Lower leg skin (tissue), 4 donors: Measurements from ENCODE around the gene TMEM87B. TPM values are rescaled to one million over a fixed set of nuclear protein-coding genes. Genes with fewer than 3 reads are reported as not detected.

ENCODE experiments used
- DNase-seq, 2 donors: peaks; one replicate each; pipeline ENCODE4 v3.0.0-alpha.2; 2019; ENCODE audit warnings: low spot score in 2 of 2
- H3K4me3 ChIP-seq: fragments of 200-600 bp; sonication (generic); 2 replicates; pipeline ENCODE4 v1.5.1; 2017; ENCODE audit warnings: mild to moderate bottlenecking, low read depth; ENCODE audit not compliant: poor library complexity, severe bottlenecking
- POLR2A ChIP-seq, 2 donors: fragments of 450-650 bp; IDR thresholded peaks; one replicate each; pipeline ENCODE4 v1.6.1; 2016 to 2017; ENCODE audit warnings: antibody characterized with exemption in 2 of 2, mild to moderate bottlenecking in 1 of 2, moderate library complexity in 1 of 2
- WGBS, 2 donors: methylation state at CpG; one replicate each; pipeline ENCODE4 v1.1.5; 2018; 5-methylcytosine and 5-hydroxymethylcytosine counted together
- intact Hi-C: fragments of 100-400 bp; cut with DNase I; formaldehyde crosslinking; loops from one replicate; pipeline ENCODE4 v1.15.0; 2023; ENCODE audit warnings: low total_unique reads
- total RNA-seq, 4 donors: library from RNA; depleted of rRNA; stranded (reverse); fragments of >200 nt; gene quantifications; one replicate each; pipeline ENCODE4 v1.1.0, GENCODE V29; 2016
- TF ChIP-seq, protein P1 (sequence below), 3 donors: fragments of 450-650 bp; IDR thresholded peaks; one replicate each; pipeline ENCODE4 v1.5.1; 2016; ENCODE audit warnings: antibody characterized with exemption in 3 of 3, mild to moderate bottlenecking in 3 of 3, moderate library complexity in 2 of 3

TMEM87B gene
- total RNA-seq, 4 donors from 2014 or later = 21.5 to 27.0 (median 24.7) TPM

DNA sequence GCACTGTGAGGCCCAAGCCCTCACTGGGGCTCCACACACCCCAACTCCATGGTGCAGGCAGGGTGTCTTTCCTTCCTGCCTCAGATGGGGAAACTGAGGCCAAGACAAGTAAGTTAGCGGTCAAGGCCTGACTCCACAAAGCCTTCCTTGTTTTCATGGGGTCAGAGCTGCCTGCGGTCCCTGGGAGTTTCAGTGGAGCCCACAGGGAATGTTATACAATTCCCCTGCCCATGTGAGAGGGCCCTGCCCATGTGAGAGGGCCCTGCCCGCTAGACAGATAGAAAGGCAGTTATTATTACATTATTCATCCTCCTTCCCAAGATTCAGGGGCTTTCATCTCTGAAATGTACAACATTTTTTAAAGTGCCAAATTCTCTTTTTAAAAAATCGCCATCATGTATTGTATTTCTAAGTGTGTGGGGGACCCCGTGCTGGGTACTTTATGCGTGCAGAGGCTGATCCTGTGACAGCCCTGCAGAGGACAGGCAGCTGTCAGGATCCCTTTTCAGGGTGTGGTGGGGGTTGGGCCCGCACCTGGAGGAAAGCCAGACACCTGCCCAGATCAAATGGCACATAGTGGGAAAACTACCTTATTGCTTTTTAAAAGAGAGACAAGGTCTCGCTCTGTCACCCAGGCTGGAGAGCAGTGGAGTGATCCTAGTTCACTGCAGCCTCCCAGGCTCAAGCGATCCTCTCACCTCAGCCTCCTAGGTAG is 106.5 kb downstream of the TMEM87B start:
- WGBS, 2 donors = 89 to 90% methylated on average over 9 of the region's 9 CpGs

DNA sequence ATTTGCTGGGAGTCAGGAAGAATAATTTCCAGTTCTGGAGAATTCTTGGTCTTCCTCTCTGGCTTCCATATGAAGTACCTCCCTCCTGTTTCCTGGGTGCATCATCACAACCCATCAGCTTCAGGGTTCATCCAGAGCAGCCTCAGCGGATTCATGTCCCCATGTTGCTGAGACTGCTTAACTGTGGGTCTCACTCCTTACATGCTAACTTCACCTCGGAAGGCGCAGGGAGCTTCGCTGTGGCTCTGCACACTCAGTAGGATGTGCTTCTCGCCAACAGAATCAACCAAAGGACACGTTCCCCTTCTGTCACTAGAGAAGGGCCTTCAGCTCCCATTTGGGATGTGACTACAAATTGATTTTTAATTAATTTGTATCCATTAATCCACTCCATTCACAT is 107.3 kb downstream of the TMEM87B start:
- no peak overlapping the region for H3K4me3 ChIP-seq
- intact Hi-C loops = no loop called here
- 95 to 98% methylated on average over 6 of the region's 6 CpGs for WGBS, 2 donors
- peak in 1 of 2 donors; percentile 60 for DNase-seq
- no peak for TF ChIP-seq POLR2A (IDR thresholded peaks at IDR 0.05)
- TF ChIP-seq, protein P1, sequence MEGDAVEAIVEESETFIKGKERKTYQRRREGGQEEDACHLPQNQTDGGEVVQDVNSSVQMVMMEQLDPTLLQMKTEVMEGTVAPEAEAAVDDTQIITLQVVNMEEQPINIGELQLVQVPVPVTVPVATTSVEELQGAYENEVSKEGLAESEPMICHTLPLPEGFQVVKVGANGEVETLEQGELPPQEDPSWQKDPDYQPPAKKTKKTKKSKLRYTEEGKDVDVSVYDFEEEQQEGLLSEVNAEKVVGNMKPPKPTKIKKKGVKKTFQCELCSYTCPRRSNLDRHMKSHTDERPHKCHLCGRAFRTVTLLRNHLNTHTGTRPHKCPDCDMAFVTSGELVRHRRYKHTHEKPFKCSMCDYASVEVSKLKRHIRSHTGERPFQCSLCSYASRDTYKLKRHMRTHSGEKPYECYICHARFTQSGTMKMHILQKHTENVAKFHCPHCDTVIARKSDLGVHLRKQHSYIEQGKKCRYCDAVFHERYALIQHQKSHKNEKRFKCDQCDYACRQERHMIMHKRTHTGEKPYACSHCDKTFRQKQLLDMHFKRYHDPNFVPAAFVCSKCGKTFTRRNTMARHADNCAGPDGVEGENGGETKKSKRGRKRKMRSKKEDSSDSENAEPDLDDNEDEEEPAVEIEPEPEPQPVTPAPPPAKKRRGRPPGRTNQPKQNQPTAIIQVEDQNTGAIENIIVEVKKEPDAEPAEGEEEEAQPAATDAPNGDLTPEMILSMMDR (IDR thresholded peaks at IDR 0.05) = no peak

More for the DNA sequence above, 106.5 kb downstream of the TMEM87B start:
- no peak overlapping the region for H3K4me3 ChIP-seq
- peak in 1 of 2 donors; percentile 70 for DNase-seq
- TF ChIP-seq, protein P1 (IDR thresholded peaks at IDR 0.05) = no peak
- no peak for TF ChIP-seq POLR2A (IDR thresholded peaks at IDR 0.05)
- intact Hi-C loops = no loop called here

DNA sequence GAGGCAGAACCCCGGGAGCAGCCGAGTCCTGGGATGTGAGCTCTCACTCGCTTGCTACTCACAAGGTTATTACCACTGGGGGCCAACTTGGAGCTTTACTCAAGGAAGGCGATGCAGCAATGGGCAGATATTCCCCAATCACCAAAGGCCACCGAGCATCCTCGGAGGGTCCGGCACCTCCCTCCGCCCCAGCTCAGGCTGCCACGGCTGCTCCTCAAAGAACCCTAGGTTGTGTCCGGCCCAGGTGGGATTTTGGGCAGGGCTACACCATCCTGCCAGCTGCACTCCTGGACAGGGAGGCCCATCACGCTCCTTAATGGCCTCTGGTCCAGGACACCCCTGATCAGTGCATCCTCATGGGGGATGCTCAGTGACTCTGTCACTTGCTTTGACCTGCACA is 107.9 kb downstream of the TMEM87B start:
- WGBS, 2 donors = 93 to 94% methylated on average over 10 to 11 of the region's 11 CpGs
- TF ChIP-seq, protein P1 (IDR thresholded peaks at IDR 0.05) = no peak
- TF ChIP-seq POLR2A (IDR thresholded peaks at IDR 0.05) = no peak
- peak in 1 of 2 donors; percentile 50 for DNase-seq
- intact Hi-C loops = no loop called here
- no peak overlapping the region for H3K4me3 ChIP-seq

DNA sequence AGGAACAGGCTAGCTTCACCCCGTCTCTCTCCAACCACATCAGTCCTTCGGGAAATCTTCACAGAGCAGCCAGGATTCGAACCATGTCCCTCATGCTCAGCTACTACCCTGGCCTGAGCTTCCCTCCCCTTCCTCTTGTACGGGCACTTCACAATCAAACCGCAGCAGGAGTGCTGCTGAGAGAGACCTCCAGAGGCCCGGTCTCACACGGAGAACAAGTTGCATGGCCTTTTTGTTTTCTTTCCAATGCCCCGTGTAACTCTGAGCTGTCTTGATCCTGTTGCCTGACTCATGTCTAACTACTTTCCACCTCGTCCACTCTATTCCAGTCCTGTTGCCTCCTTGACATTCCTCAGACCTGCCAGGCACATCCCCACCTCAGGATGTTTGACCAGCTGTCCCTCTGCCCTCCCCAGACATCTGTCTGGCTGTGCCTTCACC is 108.5 kb downstream of the TMEM87B start:
- peak in 1 of 2 donors; percentile 60 for DNase-seq
- intact Hi-C loops = no loop called here
- TF ChIP-seq POLR2A (IDR thresholded peaks at IDR 0.05) = no peak
- TF ChIP-seq, protein P1 (IDR thresholded peaks at IDR 0.05) = no peak
- WGBS, 2 donors = 85% methylated on average over 9 of the region's 9 CpGs
- H3K4me3 ChIP-seq = no peak overlapping the region

DNA sequence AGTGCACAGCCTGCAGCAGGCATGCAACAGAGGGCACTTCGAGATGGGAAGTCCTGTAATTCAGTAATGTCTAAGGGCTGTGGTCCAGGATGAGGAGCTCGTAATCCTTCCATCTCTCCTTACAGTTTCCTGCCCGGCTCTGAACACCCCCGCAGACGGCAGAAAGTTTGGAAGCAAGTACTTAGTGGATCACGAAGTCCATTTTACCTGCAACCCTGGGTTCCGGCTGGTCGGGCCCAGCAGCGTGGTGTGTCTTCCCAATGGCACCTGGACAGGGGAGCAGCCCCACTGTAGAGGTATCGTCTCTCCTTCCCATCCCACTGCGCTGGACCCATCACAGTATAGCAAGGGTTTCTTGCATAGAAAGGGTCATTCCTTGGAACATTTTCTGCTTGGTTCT is 109.8 kb downstream of the TMEM87B start:
- no peak overlapping the region for H3K4me3 ChIP-seq
- TF ChIP-seq, protein P1 (IDR thresholded peaks at IDR 0.05) = no peak
- TF ChIP-seq POLR2A (IDR thresholded peaks at IDR 0.05) = no peak

More for the DNA sequence above, 109.8 kb downstream of the TMEM87B start:
- intact Hi-C loops = no loop called here
- 90 to 92% methylated on average over 11 of the region's 11 CpGs for WGBS, 2 donors
- peak in 1 of 2 donors; percentile 78 for DNase-seq
